ENCODE measurements around the gene ERMP1.
A peak's percentile ranks its signal among the peaks of the same experiment; 100 is the strongest.

The ERMP1 gene

GRCh38 chr9:5872511-5872910 is 39.6 kb upstream of the ERMP1 start:
- no peak overlapping the region for H3K4me2 ChIP-seq (ENCODE audit: low read length)
- no peaks in the 10 kb centered on the region for H3K4me1 ChIP-seq (ENCODE audit: control insufficient read depth, low read length)
- no peaks in the 10 kb centered on the region for H4K20me1 ChIP-seq (ENCODE audit: control insufficient read depth, insufficient read depth, low read depth, low read length)
- no peaks in the 10 kb centered on the region for H3K9me2 ChIP-seq (replicated peaks; ENCODE audit: control insufficient read depth, low read length)
- no peaks in the 10 kb centered on the region for H3F3A ChIP-seq (ENCODE audit: control insufficient read depth, insufficient read depth)
- TF ChIP-seq EZH2phosphoT487 (IDR thresholded peaks at IDR 0.05; ENCODE audit: borderline replicate concordance, low read length) (no peak), CTCF (IDR thresholded peaks at IDR 0.05; ENCODE audit: low read depth, low read length, poor library complexity, severe bottlenecking) (no peak)
- H3K79me2 ChIP-seq (ENCODE audit: control insufficient read depth, low read length), result no peaks in the 10 kb centered on the region
- H3K9me3 ChIP-seq (ENCODE audit: control insufficient read depth, insufficient read depth, low read length), result no peaks in the 10 kb centered on the region
- no peak overlapping the region for H3K4me3 ChIP-seq (ENCODE audit: low read length)
- H3K36me3 ChIP-seq (ENCODE audit: control insufficient read depth, low read length), result no peaks in the 10 kb centered on the region
- no peaks in the 10 kb centered on the region for H3K27me3 ChIP-seq (ENCODE audit: control insufficient read depth, low read length)
- H3K27ac ChIP-seq (ENCODE audit: low read depth, low read length), result no peak overlapping the region

- Histone ChIP-seq H4K20me1 (ENCODE audit: control insufficient read depth, insufficient read depth, low read depth, low read length) (no peaks in the 10 kb centered on the region), H3K27ac (ENCODE audit: low read depth, low read length) (no peak overlapping the region), H3K27me3 (ENCODE audit: control insufficient read depth, low read length) (no peaks in the 10 kb centered on the region), H3K4me1 (ENCODE audit: control insufficient read depth, low read length) (no peaks in the 10 kb centered on the region), H3K4me2 (ENCODE audit: low read length) (no peak overlapping the region), H3K9me2 (replicated peaks; ENCODE audit: control insufficient read depth, low read length) (no peaks in the 10 kb centered on the region), H3K9me3 (ENCODE audit: control insufficient read depth, insufficient read depth, low read length) (no peaks in the 10 kb centered on the region), H3K79me2 (ENCODE audit: control insufficient read depth, low read length) (no peaks in the 10 kb centered on the region), H3K36me3 (ENCODE audit: control insufficient read depth, low read length) (no peaks in the 10 kb centered on the region), H3K4me3 (ENCODE audit: low read length) (no peak overlapping the region), H3F3A (ENCODE audit: control insufficient read depth, insufficient read depth) (no peaks in the 10 kb centered on the region)
- TF ChIP-seq CTCF (IDR thresholded peaks at IDR 0.05; ENCODE audit: low read depth, low read length, poor library complexity, severe bottlenecking), result no peak
- TF ChIP-seq EZH2phosphoT487 (IDR thresholded peaks at IDR 0.05; ENCODE audit: borderline replicate concordance, low read length), result no peak
Measured at GRCh38 chr9:5871785-5872184, 38.9 kb upstream of the ERMP1 start.

GRCh38 chr9:5870691-5871090 is 37.8 kb upstream of the ERMP1 start:
- Histone ChIP-seq H4K20me1 (ENCODE audit: control insufficient read depth, insufficient read depth, low read depth, low read length) (no peaks in the 10 kb centered on the region), H3K4me1 (ENCODE audit: control insufficient read depth, low read length) (no peaks in the 10 kb centered on the region), H3K9me2 (replicated peaks; ENCODE audit: control insufficient read depth, low read length) (no peaks in the 10 kb centered on the region), H3K4me3 (ENCODE audit: low read length) (no peak overlapping the region), H3K27ac (ENCODE audit: low read depth, low read length) (no peak overlapping the region), H3F3A (ENCODE audit: control insufficient read depth, insufficient read depth) (no peaks in the 10 kb centered on the region), H3K79me2 (ENCODE audit: control insufficient read depth, low read length) (no peaks in the 10 kb centered on the region), H3K4me2 (ENCODE audit: low read length) (no peak overlapping the region), H3K27me3 (ENCODE audit: control insufficient read depth, low read length) (no peaks in the 10 kb centered on the region), H3K9me3 (ENCODE audit: control insufficient read depth, insufficient read depth, low read length) (no peaks in the 10 kb centered on the region), H3K36me3 (ENCODE audit: control insufficient read depth, low read length) (no peaks in the 10 kb centered on the region)
- no peak for TF ChIP-seq EZH2phosphoT487 (IDR thresholded peaks at IDR 0.05; ENCODE audit: borderline replicate concordance, low read length)
- TF ChIP-seq CTCF (IDR thresholded peaks at IDR 0.05; ENCODE audit: low read depth, low read length, poor library complexity, severe bottlenecking), result no peak

- Histone ChIP-seq H3K27me3 (ENCODE audit: control insufficient read depth, low read length) (no peaks in the 10 kb centered on the region), H3K9me2 (replicated peaks; ENCODE audit: control insufficient read depth, low read length) (no peaks in the 10 kb centered on the region), H3K79me2 (ENCODE audit: control insufficient read depth, low read length) (no peaks in the 10 kb centered on the region), H3K4me3 (ENCODE audit: low read length) (no peak overlapping the region), H3K36me3 (ENCODE audit: control insufficient read depth, low read length) (no peaks in the 10 kb centered on the region), H3K4me1 (ENCODE audit: control insufficient read depth, low read length) (no peaks in the 10 kb centered on the region), H4K20me1 (ENCODE audit: control insufficient read depth, insufficient read depth, low read depth, low read length) (no peaks in the 10 kb centered on the region), H3K9me3 (ENCODE audit: control insufficient read depth, insufficient read depth, low read length) (no peaks in the 10 kb centered on the region), H3K4me2 (ENCODE audit: low read length) (no peak overlapping the region), H3K27ac (ENCODE audit: low read depth, low read length) (no peak overlapping the region), H3F3A (ENCODE audit: control insufficient read depth, insufficient read depth) (no peaks in the 10 kb centered on the region)
- TF ChIP-seq EZH2phosphoT487 (IDR thresholded peaks at IDR 0.05; ENCODE audit: borderline replicate concordance, low read length) (no peak), CTCF (IDR thresholded peaks at IDR 0.05; ENCODE audit: low read depth, low read length, poor library complexity, severe bottlenecking) (peak; percentile 35)
Measured at GRCh38 chr9:5870020-5870339, 37.1 kb upstream of the ERMP1 start.

All from DOHH2 (cell line).